Measurements from ENCODE around the gene ARF1.
A peak's percentile ranks its signal among the peaks of the same experiment; 100 is the strongest.

ARF1 gene

GRCh38 chr1:228088586-228089498, 6.3 kb downstream of the ARF1 start:
- no peak for DNase-seq

GRCh38 chr1:228089519-228090380, 7.2 kb downstream of the ARF1 start:
- no peak for DNase-seq

GRCh38 chr1:228090613-228091081, 8.1 kb downstream of the ARF1 start:
- no peak for DNase-seq

- no peak for DNase-seq
These were observed 8.6 kb downstream of the ARF1 start for GRCh38 chr1:228091084-228091483.

- DNase-seq, result no peak
These were observed 10.0 kb downstream of the ARF1 start for GRCh38 chr1:228092342-228093049.

GRCh38 chr1:228093050-228093906, 10.8 kb downstream of the ARF1 start:
- no peak for DNase-seq

GRCh38 chr1:228094432-228095016, 12.0 kb downstream of the ARF1 start:
- no peak for DNase-seq

- DNase-seq, result no peak
These were observed 12.7 kb downstream of the ARF1 start for GRCh38 chr1:228095161-228095560.

GRCh38 chr1:228095938-228096337, 13.4 kb downstream of the ARF1 start:
- no peak for DNase-seq

GRCh38 chr1:228096416-228097332, 14.2 kb downstream of the ARF1 start:
- no peak for DNase-seq

- no peak for DNase-seq
These were observed 15.0 kb downstream of the ARF1 start for GRCh38 chr1:228097333-228098081.

- no peak for DNase-seq
These were observed 15.9 kb downstream of the ARF1 start for GRCh38 chr1:228098323-228098931.

GRCh38 chr1:228099331-228099732, 16.8 kb downstream of the ARF1 start:
- DNase-seq, result no peak

- no peak for DNase-seq
These were observed 18.5 kb downstream of the ARF1 start for GRCh38 chr1:228100822-228101613.

- no peak for DNase-seq
These were observed 19.1 kb downstream of the ARF1 start for GRCh38 chr1:228101614-228101993.

- no peak for DNase-seq
These were observed 19.7 kb downstream of the ARF1 start for GRCh38 chr1:228101994-228102790.

GRCh38 chr1:228102791-228103620, 20.5 kb downstream of the ARF1 start, which contains the start of gene C1orf35:
Gene C1orf35 (minus strand): TSS chr1:228103325. CDS start chr1:228103227, 98 bp downstream.
- peak; percentile 82 for DNase-seq

All from NCI-H1436 treated with DMSO at 0.1 percent for 48 hours (cell line).